Stimulated activated CD8-positive, alpha-beta memory T cell treated with anti-CD3 and anti-CD28 coated beads, Interleukin-4, amount 100 ng/mL, for 1 hour (primary cell): Measurements from ENCODE around the gene SLC4A4.

Experiments used
- DNase-seq, 2 donors: peaks; one replicate each; pipeline ENCODE4 v3.0.0-alpha.2; 2020; ENCODE audit warnings: low read depth in 2 of 2, low spot score in 1 of 2

The SLC4A4 gene

DNA sequence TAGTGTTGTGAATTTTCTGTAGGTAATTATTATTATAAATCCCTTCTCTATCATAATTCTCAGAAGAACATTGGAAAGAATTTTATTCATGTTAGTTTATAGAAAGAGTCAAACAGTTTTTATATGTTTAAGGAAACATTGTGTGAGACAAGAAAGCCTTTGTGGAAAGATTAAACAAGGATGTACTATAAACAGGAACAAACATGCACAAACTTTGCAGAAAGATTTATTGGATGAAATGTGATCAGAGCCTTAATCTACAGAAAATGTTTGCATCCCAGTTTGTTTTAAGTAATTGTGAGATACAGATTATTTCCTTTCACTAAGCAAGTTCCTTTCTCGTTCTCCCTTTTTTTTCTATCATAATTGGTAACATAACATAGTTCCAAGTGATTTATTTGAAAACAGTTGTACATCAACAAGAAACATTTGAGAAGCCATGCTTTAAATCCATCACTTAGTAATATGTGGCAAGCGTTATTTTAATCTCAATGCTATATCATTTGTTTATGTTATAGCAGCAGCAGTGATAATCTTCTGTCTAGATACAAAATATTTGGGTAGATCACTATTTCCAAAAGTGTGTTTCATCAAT, 129.4 kb downstream of the SLC4A4 start:
- no peak for DNase-seq

DNA sequence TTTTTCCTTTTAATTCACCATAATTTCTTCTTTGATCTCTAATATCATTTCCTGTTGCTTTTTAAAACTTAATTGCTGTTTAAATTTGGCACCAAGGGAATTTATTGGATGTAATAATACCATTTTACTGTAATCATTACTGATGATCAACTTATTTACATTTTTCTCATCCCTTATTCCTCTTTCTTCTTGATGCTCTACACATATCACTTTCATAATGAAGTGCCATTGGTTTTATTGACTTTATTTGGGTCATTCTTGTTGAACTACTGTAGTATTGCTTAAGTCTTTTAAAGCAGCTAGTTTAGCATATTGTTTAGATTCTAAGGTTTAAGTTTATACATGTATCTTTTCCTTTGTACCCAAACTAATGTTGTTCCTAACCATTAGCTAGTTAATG, 130.7 kb downstream of the SLC4A4 start:
- no peak for DNase-seq

DNA sequence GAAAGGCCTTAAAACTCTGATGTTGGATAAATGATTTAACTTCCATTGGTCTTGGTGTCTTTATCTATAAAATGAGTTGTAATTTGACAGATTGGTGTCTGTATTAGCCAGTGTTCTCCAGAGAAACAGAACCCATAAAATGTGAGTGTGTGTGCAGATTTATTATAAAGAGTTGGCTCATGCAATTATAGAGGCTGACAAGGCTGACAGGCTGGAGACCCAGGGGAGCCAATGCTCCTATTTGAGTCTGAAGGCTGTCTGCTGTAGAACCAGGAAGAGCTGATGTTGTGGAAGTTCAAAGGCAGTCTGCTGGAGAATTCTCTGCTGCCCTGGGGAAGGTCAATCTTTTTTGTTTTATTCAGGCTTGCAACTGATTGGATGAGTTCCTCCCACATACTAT, 131.7 kb downstream of the SLC4A4 start:
- DNase-seq = no peak

DNA sequence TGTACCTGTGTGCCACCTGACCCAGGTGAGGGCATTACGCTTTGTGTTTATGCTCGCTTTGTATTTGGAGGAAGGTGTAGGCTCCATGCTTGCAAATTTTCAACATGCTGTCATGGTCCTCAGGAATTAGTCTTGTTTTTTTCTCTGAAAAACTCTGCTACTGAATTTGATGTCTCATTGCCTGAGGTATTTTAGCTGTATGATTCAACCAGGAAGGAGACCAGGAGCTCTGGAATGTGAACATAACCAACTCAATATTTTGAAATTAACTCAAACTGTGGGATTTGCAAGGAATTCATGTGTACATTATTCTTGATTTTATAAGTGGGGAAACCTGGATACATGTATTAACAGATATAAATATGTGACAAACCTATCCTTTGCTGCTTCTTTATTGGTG, 134.1 kb downstream of the SLC4A4 start:
- DNase-seq = no peak

DNA sequence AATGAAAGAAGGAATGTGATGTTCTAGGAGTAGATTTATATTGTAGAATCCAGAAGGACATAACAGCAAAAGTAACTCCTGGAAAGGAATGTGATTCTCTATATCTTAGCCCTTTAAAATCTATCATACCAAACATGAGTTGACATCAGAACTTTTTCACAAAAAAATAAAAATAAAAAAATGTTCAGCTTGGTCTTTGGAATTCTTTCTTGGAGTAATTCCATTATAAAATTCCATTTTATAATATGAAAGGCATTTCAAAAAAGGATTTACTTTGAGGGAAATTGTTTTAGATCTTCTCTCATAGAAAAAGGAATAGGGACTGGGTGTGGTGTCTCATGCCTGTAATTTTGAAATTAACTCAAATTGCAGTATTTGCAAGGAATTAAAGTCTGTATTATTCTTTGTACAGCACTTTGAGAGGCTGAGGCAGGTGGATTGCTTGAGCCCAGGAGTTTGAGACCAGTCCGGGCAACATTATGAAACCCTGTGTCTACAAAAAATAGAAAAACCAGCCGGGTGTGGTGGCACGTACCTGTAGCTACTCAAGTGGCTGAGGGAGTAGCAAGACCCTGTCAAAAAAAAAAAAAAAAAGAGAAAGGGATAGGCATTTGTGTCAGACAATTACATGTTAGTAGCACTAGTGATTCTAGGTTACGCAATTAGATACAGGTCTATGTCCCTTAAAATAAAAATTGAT, 134.9 kb downstream of the SLC4A4 start:
- no peak for DNase-seq

DNA sequence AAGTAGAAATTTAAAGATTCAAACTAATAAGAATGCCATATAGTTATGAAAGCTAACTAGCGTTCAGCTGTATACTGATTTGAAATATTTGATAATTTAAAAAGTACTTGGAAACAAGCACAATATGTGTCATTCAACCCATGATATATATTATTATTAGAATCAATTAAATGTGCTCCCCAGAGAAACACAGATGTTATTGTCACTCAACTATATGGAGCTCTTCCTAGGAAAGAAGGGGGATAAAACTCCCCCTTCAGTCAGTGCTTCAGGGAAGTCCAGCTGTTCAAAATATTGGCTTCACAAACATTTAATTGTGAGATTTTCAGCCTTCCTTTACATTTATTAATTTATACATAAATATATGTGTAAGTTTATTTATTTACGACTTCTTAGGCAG, 135.9 kb downstream of the SLC4A4 start:
- no peak for DNase-seq

DNA sequence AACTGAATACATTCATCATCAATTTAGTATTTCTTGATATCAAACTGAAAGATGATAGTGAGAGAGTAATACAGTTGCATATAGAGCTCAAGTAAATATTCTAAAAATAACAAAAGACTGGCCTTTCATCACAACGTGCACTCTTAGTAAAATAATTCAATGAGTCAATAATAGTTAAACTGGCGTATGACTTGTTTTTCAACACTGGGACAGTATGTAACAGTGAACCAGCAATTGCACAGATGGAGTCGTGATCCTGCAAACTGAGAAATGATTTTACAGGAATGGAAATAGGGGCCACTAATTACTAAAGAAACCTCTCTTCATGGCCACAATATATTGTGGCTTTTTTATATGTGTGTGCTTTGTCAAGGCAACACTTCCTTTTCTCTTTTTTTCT, 137.4 kb downstream of the SLC4A4 start:
- DNase-seq = no peak

DNA sequence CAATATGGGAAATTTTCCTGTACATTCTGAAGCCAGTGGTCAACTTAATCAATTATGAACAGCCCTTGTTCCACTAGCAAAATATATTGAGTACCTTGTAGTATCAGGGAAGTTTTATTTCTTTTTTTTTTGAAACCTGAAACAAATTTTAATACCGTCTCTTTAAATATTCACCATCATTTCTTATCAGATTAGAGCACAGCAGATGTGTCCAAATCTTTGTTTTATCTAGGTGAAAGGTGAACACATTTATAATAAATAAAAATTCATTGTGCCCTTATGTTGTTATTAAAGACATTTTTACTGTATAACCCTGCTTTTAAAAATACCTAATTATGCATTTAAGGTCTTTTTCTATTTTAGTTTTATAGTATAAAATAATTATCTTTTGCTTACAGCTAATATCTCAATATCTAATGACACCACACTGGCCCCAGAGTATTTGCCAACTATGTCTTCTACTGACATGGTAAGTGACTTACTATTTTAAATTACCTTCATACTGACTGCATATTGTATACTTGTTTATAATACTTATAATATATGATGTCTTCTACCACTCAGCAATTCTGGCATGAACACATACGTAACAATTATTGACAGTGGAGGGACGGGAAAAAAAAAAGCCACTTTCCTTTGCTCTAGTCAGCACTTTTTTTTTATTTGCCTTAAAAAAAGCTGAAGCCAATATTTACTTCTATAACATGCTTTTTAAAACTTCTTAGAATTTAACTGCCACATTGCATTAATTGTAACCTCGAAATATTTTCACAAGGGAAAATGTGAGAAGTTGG, 147.9 kb downstream of the SLC4A4 start:
- DNase-seq = no peak

DNA sequence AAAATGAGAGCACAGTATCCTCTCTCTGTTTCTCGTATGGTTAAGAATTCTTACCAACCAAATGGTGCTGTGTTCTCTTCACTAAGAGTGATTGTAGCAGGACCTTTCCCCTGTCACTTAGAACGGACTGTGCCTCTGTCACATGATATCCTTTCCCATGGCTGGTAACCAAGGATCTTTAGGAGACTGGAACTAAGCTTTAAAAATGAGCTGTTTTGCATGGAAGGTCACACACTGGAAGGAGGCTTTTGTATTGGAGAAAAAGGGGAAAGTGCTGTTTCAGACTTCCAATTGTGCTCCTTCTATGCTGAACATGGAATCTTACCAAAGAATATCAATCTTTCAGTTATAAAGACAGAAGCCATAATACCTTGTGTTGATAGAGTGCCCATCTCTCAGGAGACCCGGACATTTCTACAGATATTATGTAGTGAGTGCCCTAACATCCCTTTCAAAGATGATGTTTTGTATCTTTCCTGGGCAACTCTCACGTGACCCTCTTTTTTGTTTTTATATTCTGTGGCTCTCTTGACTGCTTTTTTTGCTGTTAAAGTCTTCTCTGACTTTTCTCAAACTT, 148.6 kb downstream of the SLC4A4 start:
- DNase-seq = no peak

DNA sequence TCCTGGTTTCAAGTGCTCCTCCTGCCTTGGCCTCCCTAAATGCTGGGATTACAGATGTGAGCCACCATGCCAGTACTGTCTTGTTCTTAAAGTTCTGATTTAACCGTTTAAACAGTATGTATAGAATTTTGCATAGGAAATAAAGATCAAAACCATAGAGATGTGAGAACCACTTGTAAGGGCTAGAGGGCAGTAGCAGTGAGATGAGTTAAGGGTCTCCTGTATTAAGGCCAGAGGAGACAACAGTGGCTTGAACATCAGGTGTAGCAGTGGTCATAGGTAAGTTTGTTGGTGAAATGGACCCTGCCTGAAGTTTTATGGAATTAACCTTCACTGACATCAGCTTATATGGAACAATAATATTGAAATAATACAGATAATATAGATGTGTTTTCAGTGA, 155.7 kb downstream of the SLC4A4 start:
- DNase-seq = no peak

DNA sequence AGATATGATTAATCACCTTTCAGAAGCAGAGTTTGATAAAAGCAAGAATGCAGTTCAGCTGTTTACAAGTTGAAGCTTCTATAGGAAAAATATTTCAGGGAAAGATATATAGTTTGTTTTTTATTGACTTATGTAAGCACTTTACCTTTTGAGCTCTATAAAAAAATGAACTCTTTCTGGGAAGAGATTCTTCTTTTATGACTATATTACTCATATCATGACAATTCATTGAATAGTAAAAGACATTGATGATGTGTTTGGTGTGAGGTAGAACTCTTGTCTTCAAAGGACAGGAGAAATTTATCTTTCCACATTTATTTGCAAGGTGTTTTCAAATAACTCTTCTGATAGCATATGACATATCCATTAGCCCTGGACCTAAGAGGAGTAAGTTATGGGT, 156.6 kb downstream of the SLC4A4 start:
- no peak for DNase-seq

DNA sequence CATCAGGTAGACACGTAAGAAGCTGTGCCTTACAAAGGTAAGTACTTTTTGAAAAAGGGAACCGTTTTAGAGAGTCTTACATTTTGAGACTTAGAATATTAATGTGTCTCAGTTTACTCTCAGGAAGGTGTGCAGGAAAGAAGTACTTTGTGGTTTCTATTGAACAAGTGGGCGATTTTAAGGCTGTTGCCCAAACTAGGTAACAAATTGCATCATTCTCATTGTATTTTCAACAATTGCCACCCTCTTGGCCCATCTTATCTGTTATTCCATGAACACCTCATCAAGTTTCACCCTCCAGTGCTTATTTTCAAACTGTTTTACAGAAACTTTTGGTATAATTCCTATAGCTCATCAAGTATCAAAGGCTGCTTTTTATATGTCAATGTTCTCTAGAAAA, 158.3 kb downstream of the SLC4A4 start:
- DNase-seq = no peak

DNA sequence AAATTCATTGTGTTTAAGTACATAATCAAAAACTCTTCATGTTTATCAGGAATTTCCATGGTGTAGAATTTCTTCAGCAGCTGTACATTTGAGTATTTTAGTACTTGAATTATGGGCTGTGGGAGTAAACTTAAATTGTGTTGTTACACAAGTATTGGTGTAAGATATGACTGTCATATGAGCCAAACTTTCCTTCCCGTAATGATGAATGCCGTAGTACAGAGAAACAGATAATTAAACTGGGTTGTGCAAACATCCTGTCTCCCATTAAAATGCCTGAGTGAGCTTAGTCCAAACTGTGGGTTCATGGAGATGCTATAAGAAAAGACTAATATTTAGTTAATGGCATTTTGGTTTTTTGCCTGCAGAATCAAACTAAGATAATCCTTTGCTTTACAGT, 159.2 kb downstream of the SLC4A4 start:
- no peak for DNase-seq

DNA sequence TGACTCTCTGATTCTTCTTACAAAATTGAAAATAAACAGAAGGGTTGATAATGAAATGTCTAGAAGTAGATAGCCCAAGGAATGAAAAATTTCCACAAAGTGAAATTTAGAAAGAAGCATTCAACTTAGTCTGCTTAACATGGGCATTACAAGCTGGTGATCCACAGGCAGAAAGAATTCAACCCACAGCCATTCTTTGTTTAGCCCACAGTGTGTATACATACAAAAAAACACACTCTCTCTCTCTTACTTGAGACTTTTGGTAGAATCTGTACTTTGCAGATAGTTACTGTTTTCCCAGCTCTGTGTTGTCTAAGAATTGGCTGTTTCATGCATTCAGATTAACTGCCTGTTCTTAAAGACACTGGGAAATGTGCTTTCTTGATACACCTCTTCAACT, 159.8 kb downstream of the SLC4A4 start:
- no peak for DNase-seq

DNA sequence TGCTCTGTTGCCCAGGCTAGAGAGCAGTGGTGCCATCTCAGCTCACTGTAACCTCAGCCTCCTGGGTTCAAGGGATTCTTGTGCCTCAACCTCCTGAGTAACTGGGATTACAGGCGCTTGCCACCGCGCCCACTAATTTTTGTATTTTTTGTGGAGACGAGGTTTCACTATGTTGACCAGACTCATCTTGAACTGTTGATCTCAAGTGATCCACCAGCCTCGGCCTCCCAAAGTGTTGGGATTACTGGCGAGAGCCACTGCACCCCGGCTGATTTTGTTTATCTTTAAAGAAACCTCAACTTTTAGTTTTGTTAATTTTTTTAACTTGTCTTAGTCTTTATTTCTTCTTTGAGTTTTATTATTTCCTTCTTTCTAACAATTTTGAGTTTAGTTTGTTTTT, 163.2 kb downstream of the SLC4A4 start:
- no peak for DNase-seq

DNA sequence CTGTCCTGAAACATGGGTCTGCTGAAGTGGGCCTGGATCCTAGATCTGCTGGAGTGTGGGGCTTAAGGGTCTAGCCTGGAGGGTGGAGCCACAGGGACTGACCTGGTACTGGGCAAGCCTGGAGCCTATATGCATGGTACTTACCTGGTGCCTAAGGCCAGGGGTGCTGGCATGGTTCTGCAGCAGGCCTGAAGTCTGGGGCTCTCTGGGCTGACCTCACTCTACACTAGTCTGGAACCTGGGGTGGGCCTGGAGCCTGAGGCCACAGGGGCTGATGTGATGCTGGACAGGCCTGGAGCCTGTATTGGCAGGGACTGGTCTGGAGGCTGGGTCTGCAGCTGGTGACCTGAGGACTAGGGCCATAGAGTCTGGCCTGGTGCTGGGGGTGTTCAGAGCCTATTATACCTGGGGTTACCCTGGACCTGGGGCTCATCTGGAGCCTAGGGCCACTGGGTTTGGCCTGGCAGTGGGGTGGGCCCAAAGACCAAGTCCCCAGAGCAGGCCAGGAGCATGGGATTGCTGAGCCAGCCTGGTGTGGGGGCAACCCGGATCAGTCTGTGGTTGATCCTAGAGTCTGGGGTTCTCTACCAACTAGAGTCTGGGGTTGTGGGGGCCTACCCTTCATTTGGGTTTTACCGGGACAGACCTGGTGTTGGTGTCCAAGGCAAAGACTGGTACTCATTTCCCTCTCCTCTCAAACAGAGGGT, 179.6 kb downstream of the SLC4A4 start:
- no peak for DNase-seq

DNA sequence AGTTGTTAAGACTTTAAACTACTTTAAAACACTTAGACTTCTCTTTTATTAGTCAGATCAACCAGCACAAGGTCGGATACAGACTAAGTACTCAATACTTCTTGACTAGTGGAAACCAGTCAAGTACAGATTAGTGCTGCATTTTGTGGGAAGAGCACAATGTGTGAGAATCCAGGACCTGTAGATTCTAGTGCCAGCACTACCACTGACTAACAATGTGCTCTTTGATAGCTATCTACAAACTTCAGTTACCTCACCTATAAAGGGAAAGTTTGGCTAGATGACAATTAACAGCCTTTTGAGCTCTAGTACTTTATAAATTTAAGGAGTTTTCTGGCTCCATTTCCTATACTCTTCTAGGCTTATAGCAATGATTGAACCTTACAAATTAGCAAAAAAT, 181.5 kb downstream of the SLC4A4 start:
- DNase-seq = no peak

DNA sequence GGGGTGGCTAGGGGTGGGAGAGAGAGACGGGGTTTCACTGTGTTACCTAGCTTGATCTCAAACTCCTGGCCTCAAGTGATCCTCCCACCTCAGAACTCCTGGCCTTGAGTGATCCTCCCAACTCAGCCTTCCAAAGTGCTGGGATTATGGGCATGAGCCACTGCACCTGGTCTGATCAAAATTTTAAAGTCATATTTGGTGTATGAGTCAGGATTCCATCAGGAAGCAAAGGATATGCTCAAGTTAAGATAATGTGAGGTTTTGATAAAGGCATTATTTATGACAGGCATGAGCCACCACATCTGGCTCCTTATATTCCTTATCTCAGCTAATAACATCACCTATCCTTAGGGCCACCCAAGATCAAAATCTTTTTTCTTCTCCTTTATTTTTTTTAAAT, 182.0 kb downstream of the SLC4A4 start:
- no peak for DNase-seq

DNA sequence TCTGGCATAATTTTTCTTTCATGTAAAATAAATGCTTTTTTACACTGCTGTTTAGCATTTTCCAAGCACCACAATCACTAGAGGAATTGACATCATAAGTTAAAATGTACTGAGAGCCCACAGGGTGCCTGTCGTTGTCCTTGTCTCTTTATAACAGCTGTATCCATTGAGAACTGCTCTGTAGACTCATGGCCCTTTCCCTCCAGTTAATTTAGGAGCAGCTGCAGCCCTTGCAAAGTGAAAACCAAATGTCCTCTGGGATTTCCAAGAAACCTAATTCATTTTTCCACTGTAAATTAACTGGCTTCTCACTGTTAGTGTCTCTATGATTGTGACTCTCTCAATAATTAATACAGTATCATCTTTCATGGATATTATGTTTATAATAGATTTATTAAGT, 185.9 kb downstream of the SLC4A4 start:
- no peak for DNase-seq

DNA sequence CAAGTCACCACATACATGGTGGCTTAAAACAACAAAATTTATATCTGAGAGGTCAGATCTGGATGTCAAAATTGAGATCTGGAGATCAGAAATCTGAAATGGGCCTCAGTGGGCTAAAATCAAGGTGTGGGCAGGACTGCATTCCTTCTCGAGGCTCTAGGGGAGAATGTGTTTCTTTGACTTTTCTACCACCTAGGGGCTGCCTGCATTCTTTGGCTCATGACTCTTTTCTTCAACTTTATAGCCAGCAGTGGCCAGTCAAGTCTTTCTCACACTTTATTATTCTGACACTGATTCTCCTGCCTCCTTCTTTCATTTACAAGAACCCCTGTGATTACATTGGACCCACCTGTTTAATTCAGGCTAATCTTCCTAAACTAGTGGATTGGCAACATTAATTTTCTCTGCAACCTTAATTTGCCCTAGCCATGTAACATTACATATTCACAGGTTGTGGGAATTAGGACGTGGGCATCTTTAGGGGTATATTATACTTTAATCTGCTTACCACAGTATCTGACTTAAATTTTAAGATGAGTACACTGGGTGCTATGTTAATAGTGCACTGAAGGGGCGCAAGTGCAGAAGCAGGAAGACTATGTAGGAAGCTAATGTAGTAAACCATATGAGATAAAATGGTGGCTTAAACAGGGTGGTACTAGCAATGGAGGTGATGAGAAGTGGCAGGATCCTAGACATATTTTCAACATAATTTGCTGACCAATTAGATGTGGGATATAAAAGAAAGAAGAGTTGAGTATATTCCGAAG, 188.0 kb downstream of the SLC4A4 start:
- no peak for DNase-seq

DNA sequence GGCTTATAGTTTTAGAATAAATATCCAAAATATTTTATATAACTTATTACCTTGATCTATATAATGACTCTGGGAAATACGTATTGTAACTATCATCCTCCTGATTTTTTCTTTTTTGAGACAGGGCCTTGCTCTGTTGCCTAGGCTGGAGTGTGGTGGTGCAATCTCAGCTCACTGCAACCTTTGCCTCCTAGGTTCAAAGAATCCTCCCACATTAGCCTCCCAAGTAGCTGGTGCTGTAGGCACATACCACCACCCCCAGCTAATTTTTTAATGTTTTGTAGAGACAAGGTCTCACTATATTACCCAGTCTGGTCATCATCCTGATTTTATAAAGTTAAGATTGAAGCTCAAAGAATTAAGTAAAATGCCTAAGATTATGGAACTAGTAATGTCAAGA, 193.6 kb downstream of the SLC4A4 start:
- DNase-seq = no peak
